Activated CD8-positive, alpha-beta memory T cell treated with anti-CD3 and anti-CD28 coated beads, Interleukin-2, amount 50 U/mL, for 4 hours (primary cell): ENCODE data around the gene TIFAB.

Source experiments
- DNase-seq: peaks from one replicate; pipeline ENCODE4 v3.0.0-alpha.2; 2020

The TIFAB gene

GRCh38 chr5:135481387-135481786 is 29.2 kb upstream of the TIFAB start:
- DNase-seq, result no peak

GRCh38 chr5:135480511-135480910 is 28.4 kb upstream of the TIFAB start:
- DNase-seq, result no peak

- no peak for DNase-seq
Observed at GRCh38 chr5:135478938-135479337, 26.8 kb upstream of the TIFAB start.

GRCh38 chr5:135477613-135478066 is 25.5 kb upstream of the TIFAB start:
- no peak for DNase-seq

- DNase-seq, result no peak
Observed at GRCh38 chr5:135476615-135477581, 24.7 kb upstream of the TIFAB start.

- DNase-seq, result no peak
Observed at GRCh38 chr5:135473956-135474670, 22.0 kb upstream of the TIFAB start.

GRCh38 chr5:135472141-135472540 is 20.0 kb upstream of the TIFAB start:
- DNase-seq, result no peak

- DNase-seq, result no peak
Observed at GRCh38 chr5:135471726-135472125, 19.6 kb upstream of the TIFAB start.

GRCh38 chr5:135469911-135470310 is 17.8 kb upstream of the TIFAB start:
- DNase-seq, result no peak

- DNase-seq, result no peak
Observed at GRCh38 chr5:135468541-135468940, 16.4 kb upstream of the TIFAB start.

GRCh38 chr5:135467871-135468485 is 15.8 kb upstream of the TIFAB start:
- no peak for DNase-seq

- DNase-seq, result no peak
Observed at GRCh38 chr5:135467051-135467625, 15.0 kb upstream of the TIFAB start.

GRCh38 chr5:135466178-135467050 is 14.3 kb upstream of the TIFAB start:
- DNase-seq, result peak; percentile 60

GRCh38 chr5:135465391-135466122 is 13.4 kb upstream of the TIFAB start:
- no peak for DNase-seq

- DNase-seq, result peak; percentile 33
Observed at GRCh38 chr5:135462304-135462703, 10.2 kb upstream of the TIFAB start.

GRCh38 chr5:135461481-135462151 is 9.5 kb upstream of the TIFAB start:
- no peak for DNase-seq

- no peak for DNase-seq
Observed at GRCh38 chr5:135460246-135461033, 8.3 kb upstream of the TIFAB start.

GRCh38 chr5:135458921-135459331 is 6.8 kb upstream of the TIFAB start:
- DNase-seq, result no peak

GRCh38 chr5:135458356-135458755 is 6.2 kb upstream of the TIFAB start:
- DNase-seq, result no peak
